Mucosa of rectum (tissue), 2 donors: Measurements from ENCODE around the gene STX1A.

Experiments
- H3K27ac ChIP-seq, 2 donors: one replicate each; pipeline ENCODE4 v1.7.0; 2013; ENCODE audit warnings: inconsistent platforms in 2 of 2, low read depth in 2 of 2, low read length in 2 of 2
- H3K27me3 ChIP-seq, 2 donors: one replicate each; pipeline ENCODE4 v1.7.0; 2013; ENCODE audit warnings: low read length in 2 of 2; ENCODE audit not compliant: control insufficient read depth in 2 of 2, insufficient read depth in 2 of 2
- H3K36me3 ChIP-seq, 2 donors: one replicate each; pipeline ENCODE4 v1.7.0; 2013; ENCODE audit warnings: low read length in 2 of 2; ENCODE audit not compliant: control insufficient read depth in 2 of 2, insufficient read depth in 2 of 2
- H3K4me1 ChIP-seq, 2 donors: one replicate each; pipeline ENCODE4 v1.7.0; 2013; ENCODE audit warnings: low read length in 2 of 2, mild to moderate bottlenecking in 1 of 2; ENCODE audit not compliant: control insufficient read depth in 2 of 2, insufficient read depth in 2 of 2
- H3K4me3 ChIP-seq, 2 donors: one replicate each; pipeline ENCODE4 v1.7.0; 2013; ENCODE audit warnings: low read length in 2 of 2
- H3K9ac ChIP-seq, 2 donors: one replicate each; pipeline ENCODE4 v1.7.0; 2013; ENCODE audit warnings: low read length in 2 of 2, low read depth in 1 of 2, mild to moderate bottlenecking in 1 of 2
- H3K9me3 ChIP-seq, 2 donors: one replicate each; pipeline ENCODE4 v1.7.0; 2013; ENCODE audit warnings: low read length in 2 of 2; ENCODE audit not compliant: control insufficient read depth in 2 of 2
- donor health status: healthy.
- donor health status: Normal muscosa, but diverticular disease.

Gene STX1A

GRCh38 chr7:73702226-73702625 is 17.2 kb downstream of the STX1A start:
- Histone ChIP-seq H3K4me3 (no peak overlapping the region), H3K36me3 (peaks cover 9 to 17% of the 10 kb centered on the region in 2 donors), H3K27ac (no peak overlapping the region), H3K9ac (no peak overlapping the region), H3K9me3 (no peaks in the 10 kb centered on the region), H3K27me3 (no peaks in the 10 kb centered on the region), H3K4me1 (peaks cover 4 to 19% of the 10 kb centered on the region in 2 donors)

DNA sequence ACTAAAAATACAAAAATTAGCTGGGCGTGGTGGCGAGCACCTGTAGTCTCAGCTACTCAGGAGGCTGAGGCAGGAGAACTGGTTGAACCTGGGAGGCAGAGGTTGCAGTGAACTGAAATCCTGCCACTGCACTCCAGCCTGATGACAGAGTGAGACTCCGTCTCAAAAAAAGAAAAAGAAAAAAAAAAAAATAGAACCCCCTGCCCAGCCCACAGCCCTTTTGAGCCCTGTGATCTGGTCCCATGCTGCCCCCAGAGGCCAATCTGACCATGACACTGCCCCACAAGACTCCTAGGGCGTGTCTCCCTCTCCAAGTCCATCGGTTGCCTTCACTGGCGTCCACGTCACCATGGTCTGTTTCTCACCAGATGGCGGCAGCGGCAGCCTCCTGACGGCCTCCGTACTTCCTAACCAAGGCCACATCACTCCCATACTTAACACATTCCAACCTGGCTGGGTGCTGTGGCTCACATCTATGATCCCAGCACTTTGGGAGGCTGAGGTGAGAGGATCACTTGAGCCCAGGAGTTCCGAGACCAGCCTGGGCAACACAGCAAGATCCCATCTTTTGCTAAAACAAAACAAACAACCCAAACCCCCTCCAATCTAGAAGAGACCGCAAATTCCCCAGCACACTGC is 18.0 kb downstream of the STX1A start:
- H3K4me1 ChIP-seq = peaks cover 0 to 13% of the 10 kb centered on the region in 2 donors
- H3K36me3 ChIP-seq = peaks cover 14 to 24% of the 10 kb centered on the region in 2 donors
- no peak overlapping the region for H3K27ac ChIP-seq
- H3K27me3 ChIP-seq = no peaks in the 10 kb centered on the region
- no peak overlapping the region for H3K4me3 ChIP-seq
- H3K9me3 ChIP-seq = no peaks in the 10 kb centered on the region
- no peak overlapping the region for H3K9ac ChIP-seq

DNA sequence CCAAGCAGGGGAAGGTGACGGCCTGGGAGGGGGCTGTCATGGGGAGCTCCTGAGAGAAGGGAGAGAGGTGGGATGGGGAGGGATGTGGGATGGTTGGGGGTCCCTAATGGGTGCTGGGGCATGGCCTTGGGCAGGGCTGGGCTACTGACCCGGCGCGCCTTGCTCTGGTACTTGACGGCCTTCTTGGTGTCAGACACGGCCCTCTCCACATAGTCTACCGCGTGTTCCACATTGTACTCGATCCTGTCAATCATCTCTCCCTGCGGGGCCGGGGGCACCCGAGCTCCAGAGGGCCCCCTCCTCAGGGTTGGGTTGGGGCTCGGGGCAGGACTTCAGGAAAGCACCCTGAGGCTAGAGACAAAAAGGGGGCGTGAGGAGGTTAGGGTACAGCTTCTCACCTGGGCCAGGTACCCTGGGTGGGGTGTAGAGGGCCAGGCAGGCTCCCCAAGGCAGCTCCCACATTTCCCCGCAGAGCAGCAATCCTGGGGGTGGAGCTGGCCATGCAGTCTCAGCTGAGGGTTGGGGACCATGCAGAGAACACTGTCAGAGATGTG is 18.8 kb downstream of the STX1A start:
- Histone ChIP-seq H3K27ac (no peak overlapping the region), H3K27me3 (no peaks in the 10 kb centered on the region), H3K36me3 (peaks cover 14 to 32% of the 10 kb centered on the region in 2 donors), H3K4me3 (no peak overlapping the region), H3K4me1 (peaks cover 0 to 13% of the 10 kb centered on the region in 2 donors), H3K9ac (no peak overlapping the region), H3K9me3 (no peaks in the 10 kb centered on the region)

DNA sequence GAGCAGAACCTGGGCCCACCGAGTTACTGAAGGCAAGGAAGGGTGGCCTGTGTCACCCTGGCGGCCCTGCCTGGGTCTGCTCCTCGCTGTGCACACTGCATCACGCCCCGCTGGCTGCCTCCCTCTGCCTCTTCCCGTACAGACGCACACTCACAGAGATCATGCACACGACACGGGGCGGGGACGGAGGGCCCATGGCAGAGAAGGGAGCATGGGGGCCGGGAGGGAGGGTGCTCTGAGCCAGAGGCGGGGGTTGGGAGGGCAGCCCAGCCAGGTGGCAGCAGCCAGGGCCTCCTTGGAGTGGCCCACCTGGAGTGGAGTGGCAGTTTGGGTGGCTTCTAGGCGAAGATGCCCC is 19.4 kb downstream of the STX1A start:
- peaks cover 0 to 9% of the 10 kb centered on the region in 2 donors for H3K4me1 ChIP-seq
- no peaks in the 10 kb centered on the region for H3K27me3 ChIP-seq
- no peak overlapping the region for H3K4me3 ChIP-seq
- H3K9me3 ChIP-seq = no peaks in the 10 kb centered on the region
- peaks cover 18 to 37% of the 10 kb centered on the region in 2 donors for H3K36me3 ChIP-seq
- no peak overlapping the region for H3K27ac ChIP-seq
- no peak overlapping the region for H3K9ac ChIP-seq

- Histone ChIP-seq H3K36me3 (peaks cover 22 to 42% of the 10 kb centered on the region in 2 donors), H3K9ac (no peak overlapping the region), H3K27me3 (no peaks in the 10 kb centered on the region), H3K4me3 (no peak overlapping the region), H3K27ac (no peak overlapping the region), H3K9me3 (no peaks in the 10 kb centered on the region), H3K4me1 (peaks cover 0 to 5% of the 10 kb centered on the region in 2 donors)
These were observed 19.9 kb downstream of the STX1A start for GRCh38 chr7:73699370-73700068.

- H3K4me1 ChIP-seq = no peaks in the 10 kb centered on the region
- no peaks in the 10 kb centered on the region for H3K9me3 ChIP-seq
- no peak overlapping the region for H3K27ac ChIP-seq
- no peak overlapping the region for H3K4me3 ChIP-seq
- no peak overlapping the region for H3K9ac ChIP-seq
- peaks cover 32 to 53% of the 10 kb centered on the region in 2 donors for H3K36me3 ChIP-seq
- no peaks in the 10 kb centered on the region for H3K27me3 ChIP-seq
These were observed 21.1 kb downstream of the STX1A start for GRCh38 chr7:73698410-73698809.

DNA sequence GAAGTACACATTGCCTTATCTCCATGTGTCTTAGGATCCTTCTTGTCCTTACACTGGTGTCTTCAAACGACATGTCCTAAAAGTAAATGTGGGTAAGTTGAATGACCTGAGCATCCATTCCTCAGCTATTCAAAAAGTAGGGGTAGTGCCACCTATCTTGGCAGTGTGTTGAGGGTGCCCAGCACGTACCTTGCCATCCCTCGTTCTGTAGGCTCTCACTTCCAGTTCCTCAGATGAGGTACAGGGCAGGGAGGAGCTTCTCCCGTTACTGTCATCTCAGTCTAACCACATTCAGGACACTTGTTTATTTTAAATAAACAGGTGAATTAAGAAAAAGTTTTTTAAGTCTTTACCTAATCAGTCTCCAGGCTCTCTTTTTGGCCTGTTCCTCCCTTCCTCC is 23.1 kb downstream of the STX1A start:
- Histone ChIP-seq H3K9me3 (no peaks in the 10 kb centered on the region), H3K36me3 (peaks cover 44 to 68% of the 10 kb centered on the region in 2 donors), H3K9ac (no peak overlapping the region), H3K4me3 (no peak overlapping the region), H3K27me3 (no peaks in the 10 kb centered on the region), H3K27ac (no peak overlapping the region), H3K4me1 (no peaks in the 10 kb centered on the region)

DNA sequence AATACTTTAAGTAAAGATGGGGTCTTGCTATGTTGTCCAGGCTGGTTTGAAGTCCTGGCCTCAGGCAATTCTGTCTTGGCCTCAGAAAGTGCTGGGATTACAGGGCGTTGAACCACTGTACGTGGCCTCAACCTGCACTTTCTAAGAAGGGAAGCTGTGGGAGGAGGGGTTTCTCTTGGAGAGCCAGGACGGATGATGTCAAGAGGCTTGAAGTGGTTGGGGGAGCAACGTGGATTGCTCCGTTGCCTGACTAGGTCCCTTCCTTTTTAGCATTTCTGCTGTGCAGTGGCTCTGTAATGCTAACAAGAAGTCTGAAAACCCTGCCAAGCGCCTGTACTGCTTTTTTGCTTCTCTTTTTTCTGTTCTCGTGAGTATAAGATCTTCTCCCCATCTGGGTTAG is 28.8 kb downstream of the STX1A start:
- Histone ChIP-seq H3K27me3 (no peaks in the 10 kb centered on the region), H3K27ac (no peak overlapping the region), H3K36me3 (peaks cover 40 to 59% of the 10 kb centered on the region in 2 donors)

GRCh38 chr7:73688288-73688687 is 31.2 kb downstream of the STX1A start:
- Histone ChIP-seq H3K9me3 (no peaks in the 10 kb centered on the region), H3K27me3 (no peaks in the 10 kb centered on the region), H3K4me3 (no peak overlapping the region), H3K27ac (no peak overlapping the region), H3K9ac (no peak overlapping the region), H3K36me3 (peaks cover 21 to 37% of the 10 kb centered on the region in 2 donors), H3K4me1 (peaks cover 4 to 6% of the 10 kb centered on the region in 2 donors)

More for the DNA sequence above, 28.8 kb downstream of the STX1A start:
- Histone ChIP-seq H3K9me3 (no peaks in the 10 kb centered on the region), H3K9ac (no peak overlapping the region), H3K4me1 (no peaks in the 10 kb centered on the region), H3K4me3 (no peak overlapping the region)

DNA sequence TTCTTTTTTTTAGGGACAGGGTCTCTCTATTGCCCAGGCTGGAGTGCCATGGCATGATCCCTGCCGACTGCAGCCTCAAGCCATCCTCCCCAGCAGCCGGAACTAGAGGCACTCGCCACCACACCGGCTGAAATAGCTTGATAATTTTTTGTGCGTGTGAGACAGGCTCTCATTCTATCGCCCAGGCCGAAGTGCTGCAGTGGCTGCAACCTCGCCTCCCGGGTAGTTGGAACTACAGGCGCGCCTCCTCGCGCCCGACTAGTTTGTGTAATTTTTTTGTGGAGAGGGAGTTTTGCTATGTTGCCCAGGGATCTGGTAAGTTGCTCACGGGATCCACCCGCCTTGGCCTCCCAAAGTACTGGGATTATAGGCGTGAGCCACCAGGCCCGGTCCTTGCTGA is 34.2 kb downstream of the STX1A start:
- Histone ChIP-seq H3K4me3 (no peak overlapping the region), H3K36me3 (peaks cover 10 to 15% of the 10 kb centered on the region in 2 donors)

More for the DNA sequence above, 34.2 kb downstream of the STX1A start:
- H3K27me3 ChIP-seq = no peaks in the 10 kb centered on the region
- H3K4me1 ChIP-seq = peaks cover 18 to 19% of the 10 kb centered on the region in 2 donors
- H3K9me3 ChIP-seq = no peaks in the 10 kb centered on the region
- H3K27ac ChIP-seq = no peak overlapping the region
- no peak overlapping the region for H3K9ac ChIP-seq
